ENCODE measurements around the gene ARHGAP12. TPM values are rescaled to one million over a fixed set of nuclear protein-coding genes. Genes with fewer than 3 reads are reported as not detected.

The ARHGAP12 gene
- total RNA-seq, 1 donor from 2014 or later = 21.1 TPM

DNA sequence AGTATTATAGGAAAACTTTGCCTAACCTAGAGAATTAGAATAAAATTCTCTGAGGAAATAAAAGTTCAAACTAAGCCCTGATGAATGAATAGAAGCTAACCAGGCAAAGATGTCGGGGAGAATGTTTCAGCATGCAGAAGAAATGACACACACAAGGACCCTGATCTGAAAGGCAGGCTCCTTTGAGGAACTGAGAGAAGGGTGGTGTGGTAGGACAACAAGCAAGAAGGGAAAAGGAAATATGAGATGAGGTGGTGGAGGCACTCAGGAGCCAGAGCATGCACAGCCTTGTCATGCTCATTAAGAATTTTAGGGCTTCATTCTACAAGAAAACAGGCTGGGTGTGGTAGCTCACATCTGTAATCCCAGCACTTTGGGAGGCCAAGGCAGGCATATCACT is 90.6 kb downstream of the ARHGAP12 start:
- DNase-seq = no peak
- intact Hi-C loops (cut with micrococcal nuclease) = no loop called here
- no peak for ATAC-seq

DNA sequence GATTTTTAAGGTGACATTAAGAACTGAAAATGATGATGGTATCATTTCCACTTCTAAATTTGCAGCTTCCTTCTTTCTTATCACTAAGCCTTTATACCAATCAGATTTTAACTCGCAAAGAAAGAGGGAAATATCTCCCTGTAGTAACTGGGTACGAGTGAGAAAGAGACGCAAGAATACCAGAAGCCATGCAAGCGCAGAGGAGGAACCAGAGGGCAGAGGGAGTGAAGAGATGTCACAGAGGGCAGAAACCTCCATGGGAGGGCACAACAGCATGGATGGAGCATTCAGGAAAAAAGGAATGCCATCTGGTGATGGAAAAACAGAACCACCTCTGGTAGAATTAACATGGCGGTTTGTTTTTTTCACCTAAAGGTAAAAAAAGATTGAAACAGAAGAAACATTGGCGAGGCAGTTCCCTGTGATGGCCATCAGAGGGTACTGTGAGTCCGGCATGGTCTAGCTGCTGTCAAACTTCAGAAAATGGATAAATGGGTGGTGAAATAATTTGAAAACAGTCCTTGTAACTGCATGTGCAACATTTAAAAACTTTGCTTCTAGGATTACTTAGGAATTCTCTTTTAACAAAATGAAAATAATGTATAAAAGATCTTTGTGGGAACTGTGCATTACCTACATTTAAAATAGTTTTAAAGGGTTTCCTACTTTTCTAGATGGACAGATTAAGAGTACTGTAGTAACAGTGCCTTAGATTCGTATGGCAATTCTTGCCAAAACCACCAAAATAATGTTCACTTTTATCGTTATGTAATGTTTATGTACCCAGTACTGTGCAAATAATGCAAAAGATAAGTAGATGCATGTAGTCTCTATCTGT is 91.8 kb downstream of the ARHGAP12 start:
- DNase-seq (no peak), ATAC-seq (no peak)
- intact Hi-C loops (cut with micrococcal nuclease) = no loop called here

DNA sequence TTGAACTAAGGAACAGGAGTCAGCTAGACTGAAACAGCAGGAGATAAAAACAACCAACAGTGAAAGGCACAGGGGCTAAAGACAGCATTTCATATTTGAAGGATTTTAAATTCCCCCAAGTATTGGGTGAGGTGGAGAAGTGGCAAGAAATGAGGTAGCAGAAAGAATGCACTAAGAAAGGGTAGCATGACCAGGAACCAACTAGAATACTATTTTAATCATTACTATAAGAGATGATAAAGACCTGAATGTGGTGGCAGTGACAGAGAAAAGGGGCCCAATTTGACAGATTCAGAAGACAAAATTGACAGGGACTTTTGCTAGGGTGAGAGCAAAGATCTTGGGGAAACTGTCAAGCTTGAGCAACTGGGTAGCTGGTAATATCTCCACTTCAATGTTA is 94.9 kb downstream of the ARHGAP12 start:
- no peak for ATAC-seq
- DNase-seq = no peak
- intact Hi-C loops (cut with micrococcal nuclease) = no loop called here

DNA sequence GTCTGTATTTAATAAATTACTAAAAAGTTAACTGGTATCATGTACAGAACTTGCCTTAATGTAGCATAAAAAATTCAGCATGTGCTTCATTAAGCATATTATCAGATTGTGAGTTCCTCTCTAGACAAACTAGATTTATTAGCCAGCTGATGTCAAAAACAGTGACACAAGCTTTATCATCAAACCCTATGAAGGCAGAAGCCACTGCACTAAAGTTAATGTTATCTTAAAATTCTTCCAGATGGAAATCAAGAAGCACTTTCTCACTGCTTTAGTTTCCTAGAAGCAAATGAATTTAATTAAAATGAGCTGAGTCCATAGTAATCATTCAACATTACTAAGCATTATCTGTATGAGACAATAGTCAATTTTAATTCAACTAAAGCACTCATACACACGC is 96.4 kb downstream of the ARHGAP12 start:
- DNase-seq = no peak
- ATAC-seq = no peak
- intact Hi-C loops (cut with micrococcal nuclease) = no loop called here

DNA sequence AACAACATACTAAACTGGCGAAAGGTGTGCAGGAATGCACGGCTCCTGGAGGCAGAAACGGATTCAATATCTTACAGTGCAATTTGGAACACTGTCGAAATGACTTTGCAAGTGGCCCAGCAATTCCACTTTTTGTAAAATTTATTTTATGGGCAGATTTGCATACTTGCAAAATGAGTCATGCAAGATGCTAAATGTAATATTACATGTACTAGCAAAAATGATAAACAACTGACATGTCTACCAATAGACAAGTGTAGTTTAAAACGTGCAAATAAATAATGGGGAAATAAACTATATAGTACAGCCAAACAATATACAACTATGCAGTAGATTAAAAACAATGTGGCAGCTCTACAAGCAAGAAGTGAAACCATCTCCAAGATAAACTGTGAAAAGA is 97.7 kb downstream of the ARHGAP12 start:
- ATAC-seq (no peak), DNase-seq (no peak)
- intact Hi-C loops (cut with micrococcal nuclease) = no loop called here

DNA sequence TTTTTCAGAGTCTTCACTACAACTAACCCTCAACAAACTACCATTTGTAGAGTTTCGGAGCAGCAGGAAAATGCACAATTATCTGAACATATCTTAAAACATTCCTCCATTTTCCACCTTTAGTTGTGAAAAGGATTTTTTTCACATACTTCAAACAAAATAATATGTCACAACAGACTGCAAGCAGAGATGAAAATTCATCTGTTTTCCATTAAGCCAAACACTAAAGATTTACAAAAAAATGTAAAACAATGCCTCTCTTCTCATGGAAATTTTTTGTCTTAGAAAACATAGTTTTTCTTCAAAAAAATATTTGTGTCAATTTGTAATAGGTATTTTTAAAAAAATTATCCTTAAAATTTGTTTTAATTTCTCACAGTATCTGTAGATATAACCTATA is 98.9 kb downstream of the ARHGAP12 start:
- DNase-seq = no peak
- no peak for ATAC-seq
- intact Hi-C loops (cut with micrococcal nuclease) = no loop called here

DNA sequence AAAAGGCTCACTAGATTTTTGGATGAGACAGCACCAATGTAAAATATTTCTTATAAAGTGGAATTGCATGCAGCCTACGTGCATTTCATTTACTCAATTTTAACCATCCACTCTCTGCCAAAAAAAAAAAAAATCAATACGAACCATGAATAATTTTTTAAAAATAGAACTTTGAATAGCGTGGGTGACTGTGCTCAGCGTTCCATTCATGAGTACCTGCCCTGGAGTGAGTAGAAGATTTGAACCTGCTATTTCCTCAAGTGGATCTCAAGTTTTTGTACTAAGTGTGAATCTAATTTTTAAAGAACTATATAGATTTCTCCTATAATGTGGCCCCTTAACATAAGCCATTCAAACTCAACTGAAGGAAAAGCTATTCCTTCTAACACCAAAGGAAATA is 105.3 kb downstream of the ARHGAP12 start:
- intact Hi-C loops (cut with micrococcal nuclease) = no loop called here
- peak; percentile 55 for ATAC-seq

DNA sequence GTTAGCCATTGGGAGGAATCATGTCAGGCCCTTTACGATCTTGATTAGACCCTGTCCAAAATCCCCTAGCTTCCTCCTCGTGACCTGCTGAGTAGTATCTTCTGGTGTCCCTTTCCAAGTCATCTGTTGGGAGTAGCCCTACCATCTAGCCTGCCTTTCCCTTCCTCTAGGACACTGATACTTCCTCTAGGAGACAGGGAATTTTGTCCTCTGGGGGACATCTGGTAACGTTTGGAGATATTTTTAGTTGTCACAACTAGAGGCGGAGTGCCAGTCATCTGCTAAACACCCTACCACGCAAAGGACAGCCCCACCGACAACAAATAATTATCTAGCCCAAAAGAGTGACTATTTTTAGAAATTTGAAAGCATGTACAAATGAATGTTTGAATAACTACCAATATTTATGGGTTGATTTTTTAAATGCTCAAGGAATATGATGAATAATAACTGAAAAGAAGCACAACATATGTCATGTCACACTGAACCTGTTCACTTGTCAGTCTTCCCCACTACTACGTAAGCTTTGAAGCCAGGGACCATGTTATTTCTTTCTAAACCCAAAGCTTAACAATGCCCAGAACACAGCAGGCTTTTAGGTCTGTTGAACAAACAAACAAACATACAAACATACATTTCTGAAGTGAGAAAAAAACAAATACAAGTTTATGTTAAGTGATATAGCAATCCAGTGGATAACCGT is 105.9 kb downstream of the ARHGAP12 start:
- intact Hi-C loops (cut with micrococcal nuclease) = no loop called here
- ATAC-seq = peak; percentile 86
- DNase-seq = no peak

More for the DNA sequence above, 105.3 kb downstream of the ARHGAP12 start:
- DNase-seq = no peak

DNA sequence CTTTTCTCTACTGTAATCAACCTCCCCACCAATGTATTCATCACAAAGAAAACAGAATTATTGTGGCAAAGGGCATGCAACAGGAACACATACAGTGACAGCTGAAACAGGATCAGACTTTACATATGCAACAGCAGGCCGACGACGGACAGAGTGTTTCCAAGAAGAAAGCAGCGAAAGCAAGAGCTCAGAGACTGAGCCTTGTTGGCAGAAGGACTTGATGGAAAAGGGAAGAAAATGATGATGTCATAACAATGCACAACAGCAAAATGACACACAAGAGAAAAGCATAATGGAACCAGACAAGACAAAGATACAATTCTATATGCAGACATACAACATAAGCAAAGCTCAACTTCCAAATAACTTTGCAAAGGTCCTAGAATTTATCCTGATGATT is 106.5 kb downstream of the ARHGAP12 start:
- DNase-seq = no peak
- no peak for ATAC-seq
- intact Hi-C loops (cut with micrococcal nuclease) = no loop called here

DNA sequence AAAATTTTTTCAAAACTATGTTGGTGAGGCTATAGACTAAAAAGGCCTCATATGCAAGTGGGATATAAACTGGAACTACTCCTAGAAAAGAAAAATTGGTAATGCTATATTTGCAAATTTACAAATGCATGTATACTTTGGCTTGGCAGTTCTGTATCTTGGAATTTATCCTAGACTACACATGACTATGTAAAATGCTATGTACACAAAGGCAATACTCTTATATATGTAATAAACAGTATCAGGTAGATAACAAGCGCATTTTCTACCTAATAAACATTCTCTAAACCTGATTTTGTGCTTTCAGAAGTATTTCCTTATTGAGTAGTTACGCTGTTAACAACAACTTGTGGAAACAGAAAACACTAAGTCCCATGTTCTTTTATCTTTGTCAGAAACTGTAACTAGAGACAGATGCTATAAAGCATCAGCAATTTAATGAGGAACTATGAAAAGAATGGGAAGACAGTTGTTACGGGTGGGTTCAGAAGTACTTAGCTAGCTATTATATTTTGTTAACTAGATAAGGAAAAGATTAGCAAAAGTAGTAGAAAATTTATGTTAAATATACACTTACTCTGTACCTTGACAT is 107.8 kb downstream of the ARHGAP12 start:
- no peak for ATAC-seq
- DNase-seq = no peak
- intact Hi-C loops (cut with micrococcal nuclease) = no loop called here

DNA sequence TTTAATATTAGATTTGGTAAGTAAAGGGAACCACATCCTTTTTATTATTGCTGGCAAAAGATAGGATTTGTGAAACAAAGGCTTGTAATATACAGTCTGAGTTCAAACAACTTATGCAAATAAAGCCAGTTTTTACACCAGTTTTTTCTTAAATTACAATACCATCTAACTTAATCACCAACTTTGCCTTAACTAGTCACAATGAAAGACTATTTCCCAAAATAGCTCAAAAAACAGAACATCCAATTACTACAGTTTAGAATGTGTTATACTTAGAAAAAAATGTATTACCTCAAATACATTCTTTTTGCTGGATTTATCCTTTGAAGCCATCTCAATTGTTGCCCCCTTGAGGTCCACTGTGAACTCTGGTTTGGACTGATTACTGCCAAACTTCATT is 108.5 kb downstream of the ARHGAP12 start:
- DNase-seq (no peak), ATAC-seq (no peak)
- intact Hi-C loops (cut with micrococcal nuclease) = no loop called here

DNA sequence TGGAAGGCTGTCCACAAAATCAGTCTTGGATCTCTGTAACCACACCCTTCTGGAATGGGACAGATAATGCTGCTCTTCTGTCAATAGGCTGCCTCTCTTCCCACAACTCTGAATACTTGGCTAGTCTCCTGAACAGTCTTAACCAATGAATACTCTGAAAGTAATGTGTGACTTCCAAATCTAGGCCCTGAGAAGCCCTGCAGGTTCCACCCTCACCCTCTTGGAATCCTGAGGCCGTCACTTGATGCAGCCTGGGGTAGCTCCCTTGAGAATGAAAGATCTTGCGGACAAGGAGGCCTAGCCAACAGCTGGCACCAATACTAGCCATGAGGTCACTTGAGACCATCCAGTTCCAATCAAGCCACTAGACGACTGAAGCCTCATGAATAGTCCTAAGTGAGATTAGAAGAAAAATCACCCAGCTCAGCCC is 109.2 kb downstream of the ARHGAP12 start:
- intact Hi-C loops (cut with micrococcal nuclease) = no loop called here
- no peak for DNase-seq
- ATAC-seq = peak; percentile 63

DNA sequence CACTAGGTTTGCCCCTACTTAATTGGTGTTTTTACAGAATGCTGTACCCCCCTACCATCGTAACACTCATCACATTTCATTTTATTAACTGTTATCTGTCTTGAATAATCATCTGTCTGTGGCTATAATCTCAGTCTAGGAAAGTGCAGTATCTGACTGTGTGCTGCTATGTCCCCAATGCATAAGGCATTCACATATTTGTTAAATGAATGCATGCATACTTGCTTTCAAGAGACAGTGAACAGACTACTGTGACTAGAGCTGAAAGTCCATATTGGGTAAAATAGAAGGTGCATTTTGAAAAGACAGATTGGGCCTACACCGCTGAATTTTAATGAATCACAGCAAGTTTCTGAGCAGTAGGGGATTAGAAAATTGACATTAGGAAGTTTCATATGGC is 112.3 kb downstream of the ARHGAP12 start:
- intact Hi-C loops (cut with micrococcal nuclease) = no loop called here
- ATAC-seq (no peak), DNase-seq (no peak)

DNA sequence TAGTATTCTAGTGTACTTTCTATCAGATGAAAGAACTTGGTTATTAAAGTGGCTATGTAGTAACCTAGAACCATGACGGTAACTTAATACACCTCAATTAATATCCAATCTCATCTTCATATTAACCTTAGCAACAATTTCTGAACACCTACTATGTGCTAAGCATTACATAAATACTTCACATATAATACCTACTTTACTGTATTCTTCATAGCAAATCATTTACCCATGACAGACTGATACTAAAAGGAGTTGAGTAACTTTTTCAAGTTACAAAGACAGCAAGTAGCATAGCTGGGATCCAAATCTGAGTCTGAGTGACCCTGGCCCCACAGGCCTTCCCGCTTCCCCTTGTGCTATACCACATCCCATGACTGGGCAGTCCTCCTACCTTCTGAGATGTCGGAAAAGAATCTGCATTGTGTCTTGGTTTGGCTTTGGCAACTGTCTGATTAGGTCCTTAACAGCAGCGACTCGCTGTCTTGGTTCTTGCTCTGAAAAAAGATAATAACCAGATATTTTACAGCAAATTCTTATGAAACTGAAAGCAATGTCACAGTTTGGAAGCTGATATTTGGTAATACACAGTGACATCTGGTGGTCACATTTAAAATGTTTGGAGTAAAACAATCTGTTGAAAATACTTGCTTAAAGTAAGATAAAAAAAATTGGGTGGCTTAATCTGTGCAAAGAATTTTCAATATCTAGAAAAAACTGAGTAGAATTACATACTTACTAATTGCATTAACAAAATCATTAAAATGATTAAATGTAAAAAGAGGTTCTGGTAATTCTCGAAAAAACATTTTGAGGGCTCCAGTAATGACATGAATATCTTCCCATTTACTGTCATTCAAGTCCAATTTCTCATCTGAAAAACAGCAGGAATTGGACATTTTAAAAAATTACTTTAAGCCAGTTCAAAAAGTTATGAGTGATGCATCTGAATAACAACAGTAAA is 120.1 kb downstream of the ARHGAP12 start:
- ATAC-seq (peak; percentile 81), DNase-seq (no peak)
- intact Hi-C loops (cut with micrococcal nuclease) = loop anchor here (10.0 kb wide), 1 partner anchor 1054 kb away; no protein-coding TSS in a partner anchor

DNA sequence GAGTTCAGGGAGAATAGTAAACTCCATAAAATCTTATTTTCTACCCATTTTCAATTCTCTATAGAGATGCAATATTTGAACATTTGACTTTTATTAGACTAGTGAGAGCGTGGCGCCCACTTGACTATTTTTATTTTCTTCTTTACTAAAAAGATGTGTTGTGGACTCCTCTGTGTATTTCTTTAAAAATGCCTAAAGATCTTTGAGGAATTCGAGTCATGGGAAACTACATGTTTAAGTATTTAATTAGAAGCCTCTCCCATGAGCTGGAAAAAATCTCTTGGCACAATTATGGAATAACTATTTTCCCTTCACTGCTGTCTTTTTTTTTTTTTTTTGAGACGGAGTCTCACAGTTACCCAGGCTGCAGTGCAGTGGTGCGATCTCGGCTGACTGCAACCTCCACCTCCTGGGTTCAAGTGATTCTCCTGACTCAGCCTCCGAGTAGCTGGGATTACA is 124.2 kb downstream of the ARHGAP12 start:
- intact Hi-C loops (cut with micrococcal nuclease) = loop anchor here (10.0 kb wide), 1 partner anchor 1050 kb away; no protein-coding TSS in a partner anchor
- DNase-seq (no peak), ATAC-seq (no peak)

DNA sequence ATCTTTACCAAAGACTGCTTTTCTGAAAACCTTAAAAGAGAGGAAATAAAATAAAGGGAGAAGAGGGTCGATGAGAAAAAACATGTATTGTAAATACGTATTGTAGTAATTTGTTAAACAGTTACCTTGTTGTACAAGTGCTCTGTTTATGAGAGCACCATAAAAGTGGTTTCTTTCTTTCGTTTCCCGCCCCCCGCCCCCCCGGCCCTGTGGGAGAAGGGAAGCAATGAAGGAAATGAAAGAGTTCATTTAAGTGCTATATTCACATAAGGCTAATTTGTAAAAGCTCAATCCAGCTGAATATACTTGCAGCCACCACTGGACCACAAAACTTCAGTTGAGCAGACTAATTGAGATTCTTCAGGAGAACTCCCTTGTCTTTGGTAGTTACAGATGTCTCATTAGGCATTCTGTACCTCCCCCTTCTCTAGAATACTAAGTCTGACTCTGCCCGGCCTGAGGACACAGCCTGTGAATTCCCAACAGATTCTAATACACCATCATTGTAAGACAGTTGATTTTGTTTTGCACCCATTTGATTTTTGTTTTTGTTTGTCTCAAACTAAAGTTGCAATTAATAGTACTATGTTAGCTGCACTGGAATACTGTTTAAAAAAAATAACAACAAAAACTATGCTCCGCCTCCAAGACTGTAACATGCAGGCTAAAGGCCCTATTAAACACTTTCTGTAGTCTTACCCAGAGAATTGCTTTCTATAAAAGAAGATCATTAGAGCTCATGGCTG is 124.9 kb downstream of the ARHGAP12 start:
- ATAC-seq = no peak
- DNase-seq = no peak
- intact Hi-C loops (cut with micrococcal nuclease) = loop anchor here (10.0 kb wide), 1 partner anchor 1049 kb away; no protein-coding TSS in a partner anchor

DNA sequence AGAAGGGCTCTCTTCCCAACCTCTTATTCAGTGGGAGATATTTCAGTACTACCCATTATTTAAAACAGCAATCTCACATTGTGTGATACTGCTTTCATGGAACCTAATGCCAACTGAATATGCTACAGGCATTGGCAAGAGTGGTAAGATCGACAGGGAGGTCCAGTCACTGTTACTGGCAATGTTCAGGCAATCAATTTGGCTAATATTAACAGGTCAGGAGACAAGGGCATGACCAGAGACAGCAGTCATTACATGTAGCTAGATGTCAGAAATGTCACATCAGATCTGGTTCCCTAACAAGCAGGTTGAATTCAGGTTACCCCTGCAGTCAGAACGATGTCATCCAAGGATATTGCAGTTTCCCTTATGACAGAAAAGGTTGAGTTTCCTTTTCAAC is 129.4 kb downstream of the ARHGAP12 start:
- no peak for ATAC-seq
- no peak for DNase-seq
- intact Hi-C loops (cut with micrococcal nuclease) = no loop called here

DNA sequence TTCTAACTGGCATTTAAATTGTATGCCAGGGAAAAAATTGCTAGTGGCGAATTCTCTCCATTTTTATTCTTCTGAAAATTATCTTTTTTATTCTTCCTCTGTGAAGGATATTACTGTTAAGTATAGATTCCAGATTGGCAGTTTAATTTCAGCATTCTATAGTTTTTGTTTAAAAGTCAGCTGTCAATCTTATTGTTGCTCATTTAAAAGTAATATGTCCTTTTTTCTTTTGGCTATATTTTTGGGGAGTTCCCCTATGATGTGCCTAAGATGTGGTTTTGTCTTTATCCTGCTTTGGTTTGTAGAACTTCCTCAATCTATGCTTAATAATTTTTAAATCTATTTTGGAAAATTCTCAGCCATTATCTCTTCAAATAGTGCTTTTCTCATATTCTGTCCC is 135.9 kb downstream of the ARHGAP12 start:
- ATAC-seq = no peak
- intact Hi-C loops (cut with micrococcal nuclease) = no loop called here

More for the DNA sequence above, 135.9 kb downstream of the ARHGAP12 start:
- DNase-seq = no peak

Measured in left ventricle myocardium superior (tissue), 1 donor.